GM12878 (cell line): ENCODE measurements around the gene ZC3H7B. TPM values are rescaled to one million over a fixed set of nuclear protein-coding genes. Genes with fewer than 3 reads are reported as not detected.

ENCODE experiments used
- ATAC-seq: fragments of 200-7000 bp; cut with Tn5 transposase; 3 replicates; pipeline ENCODE4 v1.9.1; 2020; ENCODE audit warnings: mild to moderate bottlenecking, moderate library complexity
- BruUV-seq: library from RNA; stranded (reverse); fragments of 400-500 nt; replicated peaks from 2 replicates; lab custom pipeline; 2021; lab: Mats Ljungman, UMichigan
- CTCF ChIA-PET: fragments of 300-600 bp; sonication (Branson Sonifier 250); formaldehyde crosslinking; extraction: SDS; loops from one replicate; lab custom pipeline; 2021; ENCODE audit warnings: inconsistent platforms; lab: Yijun Ruan, JAX
- POLR2A ChIA-PET: fragments of 350-600 bp; formaldehyde crosslinking; extraction: SDS; loops from one replicate; lab custom pipeline; 2021; ENCODE audit warnings: inconsistent platforms; lab: Charles Lee
- RAD21 ChIA-PET: fragments of 300-600 bp; sonication (Branson Sonifier 250); formaldehyde crosslinking; loops from one replicate; lab custom pipeline; 2023; ENCODE audit warnings: antibody characterized with exemption; ENCODE audit not compliant: unreplicated experiment; lab: Charles Lee
- SMC1A ChIA-PET: fragments of 300-600 bp; sonication (Branson Sonifier 250); formaldehyde crosslinking; loops from one replicate; lab custom pipeline; 2023; ENCODE audit not compliant: unreplicated experiment, uncharacterized antibody; lab: Charles Lee
- DNase-seq: peaks from one replicate; pipeline ENCODE4 v3.0.0-alpha.2; 2011; ENCODE audit warnings: low read depth, low spot score
- FAIRE-seq: peaks from 3 replicates; lab custom pipeline; 2011; peaks lifted over from hg19 to GRCh38; lab: Jason Lieb, UNC
- H2AFZ ChIP-seq: 2 replicates; pipeline ENCODE4 v1.6.0; 2011; ENCODE audit warnings: low read depth, low read length, control low read depth; ENCODE audit not compliant: control insufficient read depth
- H3K27ac ChIP-seq: 2 replicates; pipeline ENCODE4 v1.5.1; 2011; ENCODE audit warnings: control low read depth; ENCODE audit not compliant: control insufficient read depth, insufficient read depth
- H3K27me3 ChIP-seq, 2 experiments: replicated peaks in 1 of 2; 2 replicates each; pipeline versions ENCODE4 v1.6.0 to v1.6.1; 2011; ENCODE audit warnings: low read length in 1 of 2; ENCODE audit not compliant: control insufficient read depth in 2 of 2, insufficient read depth in 2 of 2
- H3K36me3 ChIP-seq, 2 experiments: 2 replicates each; pipeline ENCODE4 v1.5.1; 2011; ENCODE audit warnings: low read length in 1 of 2; ENCODE audit not compliant: control insufficient read depth in 2 of 2, insufficient read depth in 2 of 2
- H3K4me1 ChIP-seq: 2 replicates; pipeline ENCODE4 v1.6.1; 2011; ENCODE audit warnings: mild to moderate bottlenecking, low read length, moderate library complexity, mixed read lengths; ENCODE audit not compliant: control insufficient read depth, insufficient read depth
- H3K4me2 ChIP-seq: 2 replicates; pipeline ENCODE4 v1.6.0; 2011; ENCODE audit warnings: control low read depth; ENCODE audit not compliant: control insufficient read depth, insufficient read depth
- H3K4me3 ChIP-seq: fragments of 200-600 bp; sonication (generic); 2 replicates; pipeline ENCODE4 v1.5.1; 2016
- H3K79me2 ChIP-seq: 2 replicates; pipeline ENCODE4 v1.6.0; 2011; ENCODE audit warnings: low read length; ENCODE audit not compliant: control insufficient read depth, insufficient read depth
- H3K9ac ChIP-seq: 2 replicates; pipeline ENCODE4 v1.8.0; 2011; ENCODE audit warnings: low read length, control low read depth, mixed read lengths; ENCODE audit not compliant: control insufficient read depth, insufficient read depth
- H3K9me3 ChIP-seq: replicated peaks from 3 replicates; pipeline ENCODE4 v1.5.1; 2011; ENCODE audit warnings: mild to moderate bottlenecking, low read length; ENCODE audit not compliant: control insufficient read depth, insufficient read depth
- H4K20me1 ChIP-seq: 2 replicates; pipeline ENCODE4 v1.6.0; 2011; ENCODE audit not compliant: control insufficient read depth, insufficient read depth
- BCL3 ChIP-seq: IDR thresholded peaks from 2 replicates; pipeline ENCODE4 v1.6.1; 2011; ENCODE audit warnings: borderline replicate concordance, low read depth, mild to moderate bottlenecking, moderate library complexity, low read length; ENCODE audit not compliant: insufficient read depth, poor library complexity, severe bottlenecking
- CTCF ChIP-seq, 3 experiments: IDR thresholded peaks in 2 of 3; conservative IDR thresholded peaks in 1 of 3; 2 replicates each; pipeline ENCODE4 v1.5.1; 2011; ENCODE audit warnings: low read depth in 3 of 3, low read length in 3 of 3, mild to moderate bottlenecking in 3 of 3, control low read depth in 2 of 3, moderate library complexity in 2 of 3, inconsistent platforms in 1 of 3, mixed read lengths in 1 of 3; ENCODE audit not compliant: control insufficient read depth in 2 of 3, insufficient read depth in 1 of 3; ENCODE audit errors: extremely low read depth in 1 of 3
- SIX5 ChIP-seq: IDR thresholded peaks from 2 replicates; pipeline ENCODE4 v1.6.1; 2011; ENCODE audit warnings: mild to moderate bottlenecking, low read depth, low read length, moderate library complexity; ENCODE audit not compliant: severe bottlenecking
- SPI1 ChIP-seq: IDR thresholded peaks from 2 replicates; pipeline ENCODE4 v1.6.1; 2011; ENCODE audit warnings: low read depth, mild to moderate bottlenecking, low read length, moderate library complexity, borderline replicate concordance; ENCODE audit not compliant: insufficient read depth
- TAF1 ChIP-seq: IDR thresholded peaks from 2 replicates; pipeline ENCODE4 v1.6.1; 2011; ENCODE audit warnings: mild to moderate bottlenecking, low read depth, low read length, borderline replicate concordance
- TBL1XR1 ChIP-seq: IDR thresholded peaks from 2 replicates; pipeline ENCODE4 v1.6.1; 2012; ENCODE audit warnings: low read depth, low read length, improper control_type of control experiment
- ZBTB40 ChIP-seq: fragments of 450-650 bp; IDR thresholded peaks from 2 replicates; pipeline ENCODE4 v1.6.1; 2016; ENCODE audit warnings: mild to moderate bottlenecking, moderate library complexity, borderline replicate concordance
- WGBS: methylation state at CpG from one replicate; pipeline ENCODE4 v1.1.6; 2016; ENCODE audit warnings: low lambda C conversion rate; ENCODE audit not compliant: insufficient replicate concordance, insufficient coverage; ENCODE audit errors: missing lambda C conversion rate; 5-methylcytosine and 5-hydroxymethylcytosine counted together
- in situ Hi-C: fragments of 300-500 bp; cut with MboI; formaldehyde crosslinking; loops from 9 replicates; pipeline ENCODE4 v1.14.3; 2018; ENCODE audit warnings: mixed read lengths
- intact Hi-C: fragments of 100-400 bp; cut with micrococcal nuclease; formaldehyde crosslinking; loops from one replicate; pipeline ENCODE4 v1.14.2; 2022; ENCODE audit not compliant: unreplicated experiment
- polyA plus RNA-seq, 11 experiments: library from polyadenylated mRNA; depleted of rRNA in 4 of 11; unstranded in 6 of 11; stranded (reverse) in 5 of 11; fragments of >200 nt; fragmentation: Nextera tagmentation in 4 of 11; fragmentation: Illumina TruSeq in 1 of 11; extraction: Ambion mirVana in 4 of 11; extraction: Trizol in 1 of 11; gene quantifications; 1 replicate in 1 of 11; 2 replicates in 10 of 11; pipeline versions ENCODE4 v1.2.1 to v1.2.3, GENCODE V29; 2011 to 2016; ENCODE audit warnings: inconsistent platforms in 2 of 11, missing spikeins in 2 of 11, low read depth in 1 of 11
- total RNA-seq, 4 experiments: library from RNA; depleted of rRNA in 3 of 4; stranded (reverse); fragments of >200 nt in 3 of 4; fragmentation: Illumina TruSeq in 1 of 4; extraction: Trizol in 1 of 4; gene quantifications; 2 replicates each; pipeline versions ENCODE4 v1.2.1 to v1.2.3, GENCODE V29; 2013 to 2021

The ZC3H7B gene
- total and polyA plus RNA-seq, 10 of the 15 experiments (the other 5 are each of a cell fraction or from before 2014, with no cell fraction given): 0.26 to 52.3 (median 22.4) TPM

GRCh38 chr22:41314821-41315220 lies 13.5 kb downstream of the ZC3H7B start:
- RAD21 ChIA-PET: no interaction called here
- 98% methylated on average over 8 of the region's 8 CpGs for WGBS
- Histone ChIP-seq H3K79me2 (peaks cover 22% of the 10 kb centered on the region), H3K4me3 (no peak overlapping the region), H3K36me3 (peaks cover 0 to 5% of the 10 kb centered on the region in 2 experiments; a peak in 3 of 4 replicates), H3K27ac (no peak overlapping the region), H3K27me3 (no peaks in the 10 kb centered on the region), H4K20me1 (no peaks in the 10 kb centered on the region), H3K4me1 (no peaks in the 10 kb centered on the region; the same call in 1 of the 2 replicates), H3K4me2 (no peak overlapping the region), H3K9ac (no peak overlapping the region), H2AFZ (no peak overlapping the region), H3K9me3 (no peaks in the 10 kb centered on the region)
- CTCF ChIA-PET: interaction anchor here (1.7 kb wide), 1 partner anchor 8 kb away, joined by 4 read pairs; no protein-coding TSS in a partner anchor
- FAIRE-seq (no peak), ATAC-seq (no peak), DNase-seq (no peak)
- in situ Hi-C loops (no loop called here), intact Hi-C loops (no loop called here)
- TF ChIP-seq TBL1XR1 (no peak), BCL3 (peak; percentile 19), SIX5 (no peak), TAF1 (no peak), SPI1 (no peak), CTCF (IDR thresholded peaks at IDR 0.05 in 2 of 3, conservative IDR thresholded peaks at IDR 0.05 in 1 of 3; ENCODE audit: control insufficient read depth in 2 of 3, extremely low read depth in 1 of 3, insufficient read depth in 1 of 3, low read depth in 3 of 3, low read length in 3 of 3) (no peak), ZBTB40 (no peak)
- no TSS peak for BruUV-seq
- POLR2A ChIA-PET: interaction anchor here (0.6 kb wide), 2 partner anchors 109 to 322 kb away, joined by 3 to 4 read pairs; no protein-coding TSS in a partner anchor
- SMC1A ChIA-PET: no interaction called here
